HG02798 (cell line): Measurements from ENCODE around the gene JAKMIP1.
"Not testable (repeated sequence)": the region's sequence is repeated elsewhere in the genome, so short reads cannot be mapped to it uniquely, and the experiment has no call there.

ENCODE experiments used
- ATAC-seq: cut with Tn5 transposase; IDR thresholded peaks from one replicate; pipeline ENCODE4 v1.9.1; 2021; ENCODE audit warnings: mild to moderate bottlenecking; ENCODE audit not compliant: unreplicated experiment, poor library complexity

The JAKMIP1 gene

GRCh38 chr4:6152869-6153705 lies 47.3 kb downstream of the JAKMIP1 start:
- no peak for ATAC-seq

GRCh38 chr4:6150046-6150735 lies 50.2 kb downstream of the JAKMIP1 start:
- no peak for ATAC-seq

GRCh38 chr4:6148506-6149205 lies 51.7 kb downstream of the JAKMIP1 start:
- ATAC-seq, result no peak

- no peak for ATAC-seq
Observed at GRCh38 chr4:6147441-6147840, 52.9 kb downstream of the JAKMIP1 start.

GRCh38 chr4:6143603-6144181 lies 56.7 kb downstream of the JAKMIP1 start:
- no peak for ATAC-seq

- no peak for ATAC-seq
Observed at GRCh38 chr4:6142935-6143602, 57.3 kb downstream of the JAKMIP1 start.

GRCh38 chr4:6142511-6142910 lies 57.8 kb downstream of the JAKMIP1 start:
- no peak for ATAC-seq

- no peak for ATAC-seq
Observed at GRCh38 chr4:6141554-6141953, 58.8 kb downstream of the JAKMIP1 start.

GRCh38 chr4:6141021-6141420 lies 59.3 kb downstream of the JAKMIP1 start:
- not testable (repeated sequence) for ATAC-seq

GRCh38 chr4:6137747-6138135 lies 62.6 kb downstream of the JAKMIP1 start:
- no peak for ATAC-seq

GRCh38 chr4:6137027-6137746 lies 63.2 kb downstream of the JAKMIP1 start:
- no peak for ATAC-seq

- peak; percentile 91 for ATAC-seq
Observed at GRCh38 chr4:6134612-6135220, 65.6 kb downstream of the JAKMIP1 start.

GRCh38 chr4:6132716-6133115 lies 67.6 kb downstream of the JAKMIP1 start:
- no peak for ATAC-seq

- ATAC-seq, result no peak
Observed at GRCh38 chr4:6128221-6128850, 72.0 kb downstream of the JAKMIP1 start.

GRCh38 chr4:6126971-6127745 lies 73.2 kb downstream of the JAKMIP1 start:
- ATAC-seq, result no peak

GRCh38 chr4:6125103-6125651 lies 75.2 kb downstream of the JAKMIP1 start:
- ATAC-seq, result no peak

GRCh38 chr4:6124386-6125102 lies 75.8 kb downstream of the JAKMIP1 start:
- ATAC-seq, result no peak
